Fibroblast of skin of right biceps (primary cell): ENCODE results near the gene CDCA7L.
"Not testable (repeated sequence)": the region's sequence is repeated elsewhere in the genome, so short reads cannot be mapped to it uniquely, and the experiment has no call there.

Source experiments
- DNase-seq: peaks from one replicate; pipeline ENCODE4 v3.0.0-alpha.2; 2013

Gene CDCA7L

DNA sequence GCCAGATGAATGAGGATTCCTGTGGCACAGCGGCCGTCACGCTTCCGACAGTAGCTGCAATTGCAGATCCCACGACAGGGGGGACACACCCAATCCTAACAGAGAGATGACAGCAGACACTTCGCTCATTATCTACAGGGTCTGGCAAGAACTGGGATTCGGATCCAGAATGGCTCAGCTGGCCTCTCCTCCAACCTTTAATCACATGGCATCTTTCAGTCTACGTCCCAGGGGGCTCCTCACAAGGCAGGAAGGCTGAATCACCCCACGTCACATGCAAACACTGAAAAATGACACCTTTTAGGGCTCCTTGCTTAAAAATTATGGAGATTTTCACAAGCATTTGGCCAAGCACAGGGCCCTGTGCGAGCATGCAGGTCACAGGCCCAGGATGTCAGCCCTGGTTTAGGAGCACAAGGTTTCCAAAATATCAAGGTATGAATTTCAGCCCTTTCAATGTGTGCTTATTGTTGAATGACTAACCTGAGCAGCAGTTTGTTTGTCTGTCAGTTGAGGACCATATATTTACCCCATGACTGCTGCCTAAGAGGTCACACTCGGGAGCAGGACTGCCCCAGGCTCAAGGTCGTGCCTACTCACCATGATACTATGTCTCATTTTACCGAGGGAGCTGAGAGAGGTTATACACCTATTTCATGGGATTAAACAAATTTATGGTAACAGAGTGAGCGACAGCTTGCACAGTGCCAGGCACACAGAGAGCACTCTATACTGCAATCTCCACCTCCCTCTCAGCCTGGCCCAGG lies 42.5 kb downstream of the CDCA7L start:
- DNase-seq, result peak; percentile 54

DNA sequence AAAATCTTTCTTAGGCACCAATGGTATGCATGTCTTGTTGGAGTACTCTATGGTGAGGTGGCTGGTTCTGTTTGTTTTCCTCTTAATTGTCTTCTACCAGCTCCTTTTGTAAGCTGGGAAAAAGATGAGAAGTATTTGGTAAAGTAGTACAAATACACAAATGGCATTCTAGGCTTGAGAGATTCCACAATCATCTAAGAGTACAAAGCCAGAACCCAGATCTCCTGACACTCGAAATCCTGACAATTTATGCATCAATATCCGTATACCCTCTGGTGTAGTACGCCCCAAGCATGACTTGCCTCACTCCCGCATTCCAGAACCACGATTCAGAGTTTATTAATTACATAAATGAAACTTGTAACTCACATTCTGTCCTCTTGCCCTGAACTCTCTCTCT lies 43.5 kb downstream of the CDCA7L start:
- DNase-seq, result peak; percentile 74

DNA sequence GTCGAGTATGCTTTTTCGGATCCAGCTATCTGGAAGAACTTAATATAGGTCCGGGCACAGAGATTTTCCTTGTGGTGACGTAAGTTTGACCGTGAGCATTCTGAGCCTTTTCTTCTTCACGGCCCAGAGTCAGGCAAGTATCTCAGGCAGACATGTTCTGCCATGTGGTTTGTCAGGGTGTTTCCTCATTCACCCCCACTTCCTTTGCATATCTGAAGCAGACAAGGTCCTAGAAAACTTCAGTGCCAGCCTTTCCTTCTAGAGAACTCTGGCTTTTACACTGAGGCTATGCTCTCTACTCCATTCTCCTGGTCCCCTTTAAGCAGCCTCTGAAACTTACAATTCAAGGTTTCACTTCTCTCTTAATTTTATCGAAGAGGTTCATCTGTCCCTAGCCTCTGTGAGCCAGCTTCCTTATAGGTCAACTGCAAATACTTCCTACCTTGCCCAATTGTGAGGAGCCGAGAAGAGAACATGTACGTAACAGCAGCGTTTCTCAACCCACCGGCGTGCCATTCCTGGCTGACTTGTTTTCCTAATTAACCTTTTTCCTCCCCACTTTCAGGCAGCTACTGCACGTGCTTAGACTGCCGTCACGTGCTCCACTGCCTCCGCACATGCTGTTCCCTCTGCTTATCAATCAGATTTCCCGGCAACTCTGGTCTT lies 47.3 kb downstream of the CDCA7L start:
- no peak for DNase-seq

DNA sequence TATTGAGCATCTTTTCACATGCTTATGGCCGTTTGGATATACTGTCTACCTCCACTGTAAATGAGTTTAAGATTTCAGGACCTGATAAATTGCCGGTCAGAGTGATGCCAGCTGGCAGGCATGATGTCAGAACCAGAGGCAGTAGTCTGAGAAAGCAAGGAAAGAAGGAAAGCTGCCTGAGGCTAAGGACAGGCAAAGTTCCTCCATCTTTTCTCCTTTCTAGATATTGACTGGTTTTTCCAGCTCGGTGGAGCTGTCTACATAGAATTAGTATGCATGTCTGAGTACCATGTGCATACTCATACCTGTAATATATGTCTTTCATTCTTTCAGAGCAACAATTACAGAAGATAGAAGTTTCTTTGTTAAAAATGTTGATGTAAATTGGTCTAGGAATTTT lies 52.3 kb downstream of the CDCA7L start:
- DNase-seq, result no peak

DNA sequence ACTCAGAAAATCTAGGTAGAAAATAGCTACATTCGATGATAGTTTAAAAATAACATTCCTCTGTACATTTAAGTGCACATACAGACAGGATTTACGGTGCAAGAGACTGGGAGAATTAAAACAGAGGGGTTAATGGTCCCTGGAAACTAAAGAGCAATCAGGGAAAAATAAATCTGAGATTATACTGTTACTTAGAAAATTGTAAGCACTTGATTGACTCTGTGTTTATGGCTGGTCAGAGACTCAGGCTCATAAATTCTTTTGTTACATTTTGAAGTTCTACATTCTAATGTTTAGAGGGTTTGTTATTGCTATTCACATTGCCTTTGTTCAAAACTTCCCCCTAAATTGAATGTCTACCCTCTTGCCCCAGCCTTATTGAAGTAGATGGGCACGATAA lies 54.4 kb downstream of the CDCA7L start:
- no peak for DNase-seq

DNA sequence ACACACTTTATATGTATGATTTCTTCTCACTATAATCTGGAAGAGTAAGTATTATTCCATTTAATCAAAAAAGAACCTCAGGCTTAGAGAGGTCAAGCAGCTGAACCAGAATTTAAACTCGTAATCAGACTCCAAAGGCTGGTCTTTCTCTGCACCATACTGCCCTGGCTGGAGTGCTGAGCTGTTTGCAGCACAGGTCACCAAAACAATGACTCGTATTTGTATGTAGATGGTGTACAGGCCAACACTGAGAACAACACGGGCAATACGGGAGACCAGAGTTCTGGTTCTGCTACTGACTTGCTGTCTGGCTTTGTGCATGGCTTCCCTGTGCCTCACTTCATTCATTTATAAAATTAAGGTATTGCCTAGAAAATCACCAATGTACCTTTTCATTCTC lies 57.9 kb downstream of the CDCA7L start:
- DNase-seq, result no peak

DNA sequence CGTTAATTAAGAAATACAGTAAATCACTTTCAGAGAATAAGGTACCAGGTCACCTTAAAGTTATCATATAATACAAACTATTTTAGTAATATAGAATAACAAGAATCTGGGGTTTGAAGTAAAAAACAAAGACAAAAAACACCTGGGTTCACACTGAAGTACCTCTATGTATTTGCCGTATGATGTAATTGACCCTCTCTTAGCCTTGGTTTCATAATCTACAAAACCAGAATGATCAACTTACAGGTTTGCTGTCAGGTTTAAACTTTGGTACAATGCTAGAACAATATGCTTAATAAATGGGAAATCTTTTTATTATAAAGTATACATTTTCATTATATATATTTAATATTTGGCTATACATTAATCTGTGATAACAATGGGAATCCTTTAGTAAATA lies 58.3 kb downstream of the CDCA7L start:
- no peak for DNase-seq

DNA sequence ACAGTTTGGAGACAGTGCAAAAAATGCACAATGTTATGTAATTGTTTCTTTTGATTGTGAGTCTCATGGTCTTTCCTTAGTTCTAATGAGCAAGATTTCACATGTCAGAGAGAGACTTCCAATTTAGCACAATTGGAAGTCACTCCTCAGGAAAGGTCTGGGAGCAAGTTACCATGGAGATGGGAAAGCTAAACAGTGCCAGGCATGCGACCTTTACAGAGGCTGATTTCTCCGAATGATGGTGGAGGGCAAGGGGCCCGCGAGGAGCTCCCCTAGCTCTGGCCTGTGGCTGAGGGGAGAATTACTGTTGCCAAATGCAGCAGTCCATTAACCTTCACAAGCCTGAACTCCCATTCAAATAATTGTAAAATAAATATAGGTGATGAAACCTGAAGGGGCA lies 59.3 kb downstream of the CDCA7L start:
- DNase-seq, result no peak

DNA sequence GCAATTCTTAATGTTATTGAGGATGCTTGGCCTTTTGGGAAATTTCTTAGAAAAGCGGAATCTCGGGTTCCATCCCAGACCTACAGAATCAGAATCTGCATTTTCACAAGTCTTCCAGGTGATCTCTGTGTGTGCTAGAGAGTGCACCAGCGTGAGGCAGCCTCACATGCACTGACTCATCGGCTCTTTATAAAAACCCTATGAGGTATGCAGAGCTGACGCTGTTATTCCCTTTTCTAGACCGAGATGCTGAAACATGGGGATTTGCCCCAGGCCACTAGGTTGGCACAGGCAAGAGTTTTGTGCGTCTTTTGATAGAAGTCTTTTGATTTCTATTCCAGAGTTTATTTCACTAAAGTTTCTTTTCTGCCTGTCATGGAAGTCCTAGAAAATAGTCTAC lies 61.2 kb downstream of the CDCA7L start:
- no peak for DNase-seq

DNA sequence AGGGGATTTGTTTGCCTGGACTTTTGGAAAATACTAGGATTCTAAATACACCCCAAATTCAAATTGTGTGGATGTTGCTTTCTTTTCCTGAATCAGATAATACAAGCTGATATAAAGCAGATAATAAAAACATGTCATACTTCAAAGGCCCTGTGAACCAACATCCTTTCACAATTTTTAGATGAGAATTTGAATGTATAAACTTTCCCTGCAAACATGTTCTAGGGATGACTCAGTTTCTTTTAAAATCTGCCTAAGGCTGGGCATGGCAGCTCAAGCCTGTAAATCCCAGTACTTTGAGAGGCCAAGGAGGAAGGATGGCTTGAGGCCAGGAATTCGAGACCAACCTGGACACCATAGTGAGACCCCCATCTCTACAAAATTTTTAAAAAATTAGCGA lies 62.2 kb downstream of the CDCA7L start:
- DNase-seq, result not testable (repeated sequence)

DNA sequence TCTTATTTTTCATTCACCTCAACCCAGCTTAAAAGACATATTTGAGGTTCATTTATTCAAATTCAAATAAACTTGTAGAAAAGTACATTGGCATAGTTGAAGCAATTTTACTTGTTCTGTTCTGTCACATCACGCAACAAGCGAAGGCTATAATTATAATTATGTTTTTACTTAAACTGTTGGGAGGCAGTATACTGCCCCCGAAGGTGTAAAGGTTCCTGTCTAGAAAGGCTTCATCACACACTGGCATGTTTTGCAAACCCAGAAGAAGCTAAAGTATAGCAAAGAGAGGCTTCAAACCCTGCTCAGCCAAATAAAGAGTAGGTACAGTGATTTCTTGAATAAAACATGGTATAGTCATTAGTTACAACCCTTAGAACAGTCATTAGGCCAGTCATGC lies 62.6 kb downstream of the CDCA7L start:
- no peak for DNase-seq

DNA sequence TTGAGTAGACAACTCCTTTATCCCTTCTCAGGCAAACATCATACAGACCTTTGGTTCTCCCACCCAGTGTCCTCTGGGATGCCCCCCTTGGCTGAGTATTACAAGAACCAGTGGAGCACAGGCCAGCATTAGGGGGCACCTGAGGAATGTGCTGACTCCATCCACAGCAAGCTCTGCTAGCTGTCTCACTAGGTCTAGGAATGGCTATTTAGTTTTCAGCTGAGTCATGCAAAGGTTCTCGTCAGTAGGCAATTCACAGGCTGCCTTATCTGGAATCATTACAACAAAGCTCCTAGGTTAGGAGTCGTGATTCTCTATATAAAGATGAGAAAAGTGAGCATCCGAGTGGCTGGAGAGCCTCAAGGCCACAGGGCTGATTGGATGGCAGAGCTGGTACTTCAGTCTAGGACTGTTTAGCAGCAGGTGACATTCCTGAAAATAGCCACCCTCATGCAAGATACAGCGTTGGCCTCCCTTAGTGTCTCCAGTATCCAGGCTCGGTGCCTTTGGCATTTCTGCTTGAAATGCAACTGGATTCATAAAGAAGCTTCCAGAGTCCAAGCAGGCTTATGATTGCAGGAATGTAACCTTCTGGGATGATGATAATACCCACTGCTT lies 75.8 kb downstream of the CDCA7L start:
- DNase-seq, result peak; percentile 8

DNA sequence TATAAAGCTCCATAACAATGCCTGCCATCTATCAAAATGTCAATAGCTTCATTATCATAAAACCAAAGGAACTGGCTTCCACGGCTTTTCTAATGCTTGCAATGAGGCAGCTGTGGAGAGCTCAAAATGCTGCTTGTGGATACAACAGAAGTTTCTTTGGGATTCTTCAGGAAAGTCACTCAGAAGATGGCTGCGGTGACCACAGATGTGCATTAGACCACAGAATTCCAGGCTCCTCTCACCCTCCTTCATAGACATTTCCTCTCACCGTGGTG lies 77.2 kb downstream of the CDCA7L start:
- DNase-seq, result no peak

DNA sequence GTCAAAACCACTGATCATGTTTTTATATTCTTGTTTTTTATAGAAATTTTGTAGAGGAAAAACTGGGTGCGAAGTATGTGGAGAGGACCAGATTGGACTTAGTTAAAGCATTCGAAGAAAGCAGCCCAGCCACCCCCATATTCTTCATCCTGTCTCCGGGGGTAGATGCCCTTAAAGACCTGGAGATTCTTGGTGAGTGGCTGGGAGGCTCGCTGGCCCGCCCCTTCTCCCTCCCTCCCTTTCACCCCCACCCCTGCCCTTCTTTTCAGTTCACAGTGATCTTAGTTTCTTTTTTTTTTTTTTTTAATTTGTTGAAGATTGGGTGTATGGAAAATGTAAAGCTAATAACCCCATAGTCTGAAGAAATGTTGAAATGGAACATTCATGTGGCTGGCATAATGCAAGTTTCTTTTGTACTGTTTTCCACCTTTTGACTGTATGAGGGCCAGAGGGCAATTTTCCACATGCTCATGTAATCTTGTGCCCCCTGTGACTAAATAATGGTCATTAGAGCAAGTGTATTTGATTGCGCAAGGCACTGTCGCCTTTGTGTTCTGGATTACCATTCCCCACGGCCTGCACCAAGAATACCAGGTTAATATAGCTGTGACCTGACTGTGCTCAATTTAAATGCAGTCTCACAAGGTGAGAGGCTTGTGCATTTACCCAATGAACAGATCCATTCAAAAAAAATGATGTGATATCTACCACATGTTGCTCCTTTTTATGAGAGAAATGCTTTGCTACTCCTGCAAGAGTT lies 77.7 kb downstream of the CDCA7L start:
- no peak for DNase-seq

DNA sequence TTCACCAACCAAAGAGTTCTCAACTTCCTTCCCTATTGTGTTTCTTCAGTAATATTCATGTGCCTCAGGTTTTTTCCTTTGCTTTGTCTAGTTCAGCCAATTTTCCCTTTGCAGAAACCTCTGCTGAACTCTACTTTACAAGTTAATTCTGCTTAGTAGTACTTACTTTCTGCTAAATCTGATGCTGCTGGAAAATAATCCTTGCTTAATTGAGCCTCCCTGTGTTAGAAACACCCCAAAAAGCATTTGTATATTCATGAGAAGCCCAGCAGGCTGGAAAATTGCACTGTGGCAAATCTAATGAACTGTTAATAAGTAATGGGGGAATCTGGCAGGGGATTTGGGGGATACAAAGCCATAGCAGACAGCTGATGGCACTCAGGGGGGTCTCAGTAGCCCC lies 78.5 kb downstream of the CDCA7L start:
- no peak for DNase-seq

DNA sequence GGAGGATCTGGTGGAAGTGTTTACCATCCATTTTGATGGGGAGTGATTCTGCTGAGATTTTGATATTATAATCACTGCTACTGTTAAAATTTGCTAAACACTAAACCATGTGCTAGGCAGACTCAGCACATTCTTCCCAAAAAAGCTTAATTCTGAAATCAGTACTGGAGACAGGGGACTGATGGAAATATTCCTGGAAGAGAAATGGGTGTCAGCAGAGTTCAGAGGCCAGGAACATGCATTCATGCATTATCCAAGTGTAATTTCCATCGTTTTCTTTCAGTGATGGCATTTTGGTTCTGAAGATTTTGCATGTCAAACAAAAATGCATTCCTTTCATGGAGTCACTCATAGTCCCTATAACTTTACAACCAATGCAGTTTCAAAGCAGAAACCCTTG lies 79.0 kb downstream of the CDCA7L start:
- DNase-seq, result no peak

DNA sequence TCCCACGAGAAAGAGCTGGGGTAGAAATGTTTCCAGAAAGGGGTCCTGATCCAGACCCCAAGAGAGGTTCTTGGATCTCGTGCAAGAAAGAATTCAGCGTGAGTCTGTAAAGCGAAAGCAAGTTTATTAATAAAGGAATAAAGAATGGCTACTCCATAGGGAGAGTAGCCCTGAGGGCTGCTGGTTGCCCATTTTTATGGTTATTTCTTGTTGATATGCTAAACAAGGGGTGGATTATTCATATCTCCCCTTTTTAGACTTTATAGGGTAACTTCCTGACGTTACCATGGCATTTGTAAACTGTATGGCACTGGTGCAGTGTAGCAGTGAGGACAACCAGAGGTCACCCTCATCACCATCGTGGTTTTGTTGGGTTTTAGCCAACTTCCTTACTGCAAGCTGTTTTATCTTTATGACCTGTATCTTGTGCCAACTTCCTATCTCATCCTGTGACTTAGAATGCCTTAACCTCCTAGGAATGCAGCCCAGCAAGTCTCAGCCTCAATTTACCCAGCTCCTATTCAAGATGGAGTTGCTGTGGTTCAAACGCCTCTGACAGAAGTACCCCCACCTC lies 80.0 kb downstream of the CDCA7L start:
- DNase-seq, result not testable (repeated sequence)

DNA sequence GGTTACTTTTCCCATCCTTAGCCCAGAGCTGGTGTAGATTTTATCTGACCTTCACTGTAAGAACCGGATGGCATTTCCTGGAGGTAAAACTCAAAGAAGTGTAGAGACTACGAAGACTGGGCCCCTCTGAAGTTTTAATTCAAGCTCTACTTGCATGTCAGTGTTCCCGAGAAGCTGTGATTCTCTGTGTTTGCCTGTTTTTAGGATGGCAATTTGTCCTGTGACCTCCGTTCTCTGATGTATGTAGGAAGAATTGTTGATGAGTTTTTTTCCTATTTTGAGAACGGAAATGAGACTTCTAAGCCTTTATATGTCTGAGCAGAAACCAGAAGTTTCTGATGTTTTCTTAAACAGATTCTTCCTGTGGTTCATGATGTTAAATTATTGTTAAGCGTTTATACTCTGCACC lies 94.1 kb downstream of the CDCA7L start:
- no peak for DNase-seq
